GM19238 (cell line): ENCODE data around the gene MRTFA.
"Not testable (repeated sequence)": the region's sequence is repeated elsewhere in the genome, so short reads cannot be mapped to it uniquely, and the experiment has no call there.

Source experiments
- DNase-seq: peaks from one replicate; pipeline ENCODE4 v3.0.0; 2011; ENCODE audit warnings: low spot score; ENCODE audit not compliant: insufficient read length

MRTFA gene

GRCh38 chr22:40597526-40598430 is 38.7 kb downstream of the MRTFA start:
- DNase-seq, result no peak

DNA sequence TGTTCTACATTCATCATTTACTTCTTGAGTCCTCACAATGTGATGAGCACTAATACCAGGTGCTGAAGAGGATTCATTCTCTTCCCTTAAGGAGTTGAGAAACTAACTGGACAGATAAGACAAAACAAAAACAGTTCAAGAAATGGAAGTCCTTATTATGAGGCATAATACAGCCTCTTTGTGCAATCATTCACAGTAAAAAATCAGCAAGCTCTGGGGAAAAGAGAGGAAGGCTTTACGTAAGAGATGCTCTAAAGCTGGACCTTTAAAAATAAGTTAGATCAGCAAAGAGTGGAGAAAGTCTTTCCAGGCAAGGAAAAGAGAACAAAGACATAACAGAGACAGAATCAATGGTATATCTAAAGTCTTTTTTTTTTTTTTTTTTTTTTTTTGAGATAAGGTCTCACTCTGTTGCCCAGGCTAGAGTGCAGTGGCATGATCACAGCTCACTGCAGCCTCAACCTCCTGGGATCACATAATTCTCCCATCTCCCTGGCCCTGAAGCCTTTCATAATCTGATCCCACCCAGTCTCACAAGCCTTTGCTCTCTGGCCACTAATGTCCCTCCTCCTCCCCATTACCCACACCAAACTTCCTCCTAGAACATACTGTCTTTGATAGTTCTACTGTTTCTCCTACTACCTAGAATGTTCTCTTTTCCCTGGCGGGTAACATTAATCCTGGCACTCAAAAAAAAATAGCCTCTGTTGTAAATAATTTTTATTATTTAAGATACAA is 40.9 kb downstream of the MRTFA start:
- DNase-seq, result no peak

DNA sequence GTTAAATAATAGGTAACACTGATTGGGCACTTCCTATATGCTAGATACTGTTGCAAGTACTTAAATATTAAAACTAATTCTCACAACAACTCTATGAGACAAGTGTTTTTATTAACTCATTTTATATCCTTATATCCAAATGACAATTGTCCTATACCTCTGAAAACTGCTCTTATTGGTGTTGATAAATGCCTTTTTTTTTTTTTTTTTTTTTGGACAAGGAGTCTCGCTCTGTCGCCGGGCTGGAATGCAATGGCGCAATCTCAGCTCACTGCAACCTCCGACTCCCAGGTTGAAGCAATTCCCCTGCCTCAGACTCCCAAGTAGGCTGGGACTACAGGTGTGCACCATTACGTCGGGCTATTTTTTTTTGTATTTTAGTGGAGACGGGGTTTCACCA is 41.6 kb downstream of the MRTFA start:
- DNase-seq, result no peak

- DNase-seq, result no peak
These were observed 42.2 kb downstream of the MRTFA start for GRCh38 chr22:40594346-40594745.

GRCh38 chr22:40593460-40594273 is 42.9 kb downstream of the MRTFA start:
- DNase-seq, result no peak

- no peak for DNase-seq
These were observed 44.0 kb downstream of the MRTFA start for GRCh38 chr22:40592352-40593113.

DNA sequence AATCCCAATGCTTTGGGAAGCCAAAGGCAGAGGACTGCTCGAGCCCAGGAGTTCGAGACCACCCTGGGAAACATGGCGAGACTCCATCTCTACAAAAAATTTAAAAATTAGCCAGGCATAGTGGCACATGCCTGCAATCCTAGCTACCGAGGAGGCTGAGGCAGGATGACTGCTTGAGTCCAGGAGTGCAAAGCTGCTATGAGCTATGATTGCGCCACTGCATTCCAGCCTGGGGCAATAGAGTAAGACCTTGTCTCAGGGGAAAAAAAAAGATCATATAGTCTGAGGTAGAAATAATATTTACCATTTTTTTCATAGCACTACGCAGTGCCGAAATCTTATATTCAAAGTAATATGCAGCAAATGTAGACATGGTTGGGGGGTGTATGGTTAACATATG is 47.8 kb downstream of the MRTFA start:
- no peak for DNase-seq

- DNase-seq, result no peak
These were observed 49.7 kb downstream of the MRTFA start for GRCh38 chr22:40586781-40587180.

DNA sequence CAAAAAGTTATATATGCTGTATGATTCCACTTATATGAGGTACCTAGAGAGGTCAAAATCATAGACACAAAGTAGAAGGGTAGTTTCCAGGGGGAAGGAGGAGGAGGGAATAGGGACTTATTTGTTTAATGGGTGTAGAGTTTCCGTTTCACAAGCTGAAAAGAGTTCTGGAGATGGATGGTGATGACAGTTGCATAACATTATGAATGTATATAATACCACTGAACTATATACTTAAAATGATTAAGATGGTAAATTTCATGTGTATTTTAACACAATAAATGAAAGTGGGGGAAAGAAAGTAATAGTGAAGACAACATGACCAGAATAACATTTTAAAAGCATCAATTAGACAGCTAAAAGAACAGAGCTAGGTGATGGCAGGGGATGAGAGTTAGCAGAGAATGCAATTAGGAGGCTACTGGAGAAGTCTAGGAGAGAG is 51.2 kb downstream of the MRTFA start:
- no peak for DNase-seq

DNA sequence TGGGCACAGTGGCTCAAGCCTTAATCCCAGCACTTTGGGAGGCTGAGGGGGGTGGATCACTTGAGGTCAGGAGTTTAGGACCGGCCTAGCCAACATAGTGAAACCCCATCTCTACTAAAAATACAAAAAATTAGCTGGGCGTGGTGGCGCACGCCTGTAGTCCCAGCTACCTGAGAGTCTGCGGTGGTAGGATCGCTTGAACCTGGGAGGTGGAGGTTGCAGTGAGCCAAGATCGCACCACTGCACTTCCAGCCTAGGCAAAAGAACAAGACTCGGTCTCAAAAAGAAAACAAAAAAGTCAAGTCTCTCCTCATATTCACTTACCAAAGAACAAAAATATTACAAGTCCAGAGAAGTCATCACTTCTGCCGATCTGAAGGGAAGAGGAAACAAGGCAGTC is 51.8 kb downstream of the MRTFA start:
- not testable (repeated sequence) for DNase-seq

DNA sequence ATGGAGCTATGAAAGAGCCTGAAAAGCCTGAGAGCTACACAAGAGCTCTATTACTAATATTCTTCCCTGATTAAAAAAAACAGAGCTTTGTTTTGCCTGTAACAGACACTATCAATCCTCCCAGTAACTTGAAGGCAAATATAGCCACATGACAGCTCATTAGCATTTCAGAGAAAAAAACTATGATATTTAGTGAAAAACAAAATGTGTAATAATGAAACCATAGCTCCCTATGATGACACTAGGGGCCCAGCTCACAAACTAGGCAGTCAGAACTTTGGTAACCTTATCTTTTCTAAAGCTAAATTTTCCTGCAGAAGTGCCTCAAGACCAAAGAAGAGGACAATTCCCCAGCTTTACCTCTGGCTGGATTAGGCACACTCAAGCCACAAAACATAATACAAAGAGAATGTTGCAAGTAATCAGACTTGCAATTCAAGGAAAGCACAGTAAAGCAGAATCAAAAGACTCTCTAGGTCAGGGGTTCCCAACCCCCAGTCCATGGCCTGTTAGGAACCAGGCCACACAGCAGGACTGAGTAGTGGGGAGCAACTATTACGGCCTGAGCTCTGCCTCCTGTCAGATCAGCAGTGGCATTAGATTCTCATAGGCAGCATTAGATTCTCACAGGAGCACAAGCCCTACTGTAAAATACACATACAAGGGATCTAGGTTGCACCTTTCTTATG is 53.3 kb downstream of the MRTFA start:
- DNase-seq, result no peak

DNA sequence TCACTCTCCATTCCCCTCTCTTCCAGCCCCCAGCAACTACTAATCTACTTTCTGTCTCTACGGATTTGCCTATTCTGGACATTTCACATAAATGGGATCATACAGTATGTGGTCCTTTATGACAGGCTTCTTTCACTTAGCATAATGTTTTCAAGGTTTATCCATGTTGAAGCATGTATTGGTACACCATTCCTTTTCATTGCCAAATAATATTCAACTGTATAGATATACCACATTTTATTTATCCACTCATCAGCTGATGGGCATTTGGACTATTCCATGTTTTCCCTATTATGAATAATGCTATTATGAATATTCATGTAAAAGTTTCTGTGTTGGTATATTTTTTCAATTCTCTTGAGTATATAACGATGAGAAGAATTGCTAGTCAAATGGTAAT is 54.5 kb downstream of the MRTFA start:
- DNase-seq, result no peak

GRCh38 chr22:40580631-40581030 is 55.9 kb downstream of the MRTFA start:
- no peak for DNase-seq

GRCh38 chr22:40578171-40578570 is 58.3 kb downstream of the MRTFA start:
- no peak for DNase-seq

- no peak for DNase-seq
These were observed 63.5 kb downstream of the MRTFA start for GRCh38 chr22:40572976-40573375.

GRCh38 chr22:40571887-40572286 is 64.6 kb downstream of the MRTFA start:
- no peak for DNase-seq

- no peak for DNase-seq
These were observed 68.7 kb downstream of the MRTFA start for GRCh38 chr22:40567626-40568328.

GRCh38 chr22:40567106-40567505 is 69.4 kb downstream of the MRTFA start:
- no peak for DNase-seq

GRCh38 chr22:40560994-40561515 is 75.5 kb downstream of the MRTFA start:
- no peak for DNase-seq
